IMR-90 (cell line): Measurements from ENCODE around the gene NCAPD3. TPM values are rescaled to one million over a fixed set of nuclear protein-coding genes. Genes with fewer than 3 reads are reported as not detected.
A peak's percentile ranks its signal among the peaks of the same experiment; 100 is the strongest.

ENCODE experiments used
- ATAC-seq: fragments of 200-7000 bp; cut with Tn5 transposase; 2 replicates; pipeline ENCODE4 v1.9.1; 2020; ENCODE audit warnings: low read depth, mild to moderate bottlenecking, moderate library complexity
- BruUV-seq: library from RNA; stranded (reverse); fragments of 400-500 nt; replicated peaks from 2 replicates; lab custom pipeline; 2021; lab: Mats Ljungman, UMichigan
- CTCF ChIA-PET: fragments of 300-600 bp; formaldehyde crosslinking; extraction: SDS; loops from one replicate; lab custom pipeline; 2021; ENCODE audit warnings: antibody characterized with exemption; lab: Yijun Ruan, JAX
- POLR2A ChIA-PET: fragments of 300-600 bp; sonication (Branson Sonifier 250); formaldehyde crosslinking; loops from one replicate; lab custom pipeline; 2022; ENCODE audit warnings: antibody characterized with exemption; ENCODE audit not compliant: unreplicated experiment; lab: Charles Lee
- DNase-seq: peaks from one replicate; pipeline ENCODE4 v3.0.0; 2013
- H2AFZ ChIP-seq: replicated peaks from 2 replicates; pipeline ENCODE3; 2013; ENCODE audit warnings: low read length, mild to moderate bottlenecking; ENCODE audit not compliant: poor library complexity
- H2AK5ac ChIP-seq: 2 replicates; pipeline ENCODE4 v1.6.1; 2013; ENCODE audit warnings: low read depth, low read length, inconsistent platforms
- H2AK9ac ChIP-seq: replicated peaks from 2 replicates; pipeline ENCODE3; 2013; ENCODE audit warnings: mild to moderate bottlenecking, low read depth, low read length, moderate library complexity; ENCODE audit not compliant: poor library complexity
- H2BK120ac ChIP-seq: 2 replicates; pipeline ENCODE4 v1.6.1; 2013; ENCODE audit warnings: low read depth, low read length, inconsistent platforms
- H2BK15ac ChIP-seq: 3 replicates; pipeline ENCODE4 v1.6.1; 2013; ENCODE audit warnings: low read depth, low read length, inconsistent platforms
- H2BK20ac ChIP-seq: 2 replicates; pipeline ENCODE4 v1.6.1; 2013; ENCODE audit warnings: low read depth, mild to moderate bottlenecking, inconsistent platforms, low read length, moderate library complexity
- H2BK5ac ChIP-seq: 2 replicates; pipeline ENCODE4 v1.6.1; 2013; ENCODE audit warnings: mild to moderate bottlenecking, low read depth, low read length, inconsistent platforms; ENCODE audit not compliant: poor library complexity, severe bottlenecking
- H3K14ac ChIP-seq: replicated peaks from 2 replicates; pipeline ENCODE4 v1.6.1; 2013; ENCODE audit warnings: low read depth, low read length, inconsistent platforms
- H3K18ac ChIP-seq: 2 replicates; pipeline ENCODE4 v1.6.1; 2013; ENCODE audit warnings: low read depth, low read length, control low read depth
- H3K23ac ChIP-seq: 2 replicates; pipeline ENCODE4 v1.6.1; 2013; ENCODE audit warnings: low read depth, low read length, inconsistent platforms
- H3K27ac ChIP-seq: 2 replicates; pipeline ENCODE4 v1.5.1; 2013; ENCODE audit warnings: mild to moderate bottlenecking, control low read depth, low read length; ENCODE audit not compliant: insufficient read depth
- H3K27me3 ChIP-seq: 2 replicates; pipeline ENCODE4 v1.6.1; 2013; ENCODE audit warnings: low read length; ENCODE audit not compliant: control insufficient read depth, insufficient read depth
- H3K36me3 ChIP-seq: 2 replicates; pipeline ENCODE4 v1.6.1; 2013; ENCODE audit warnings: low read length, mixed read lengths; ENCODE audit not compliant: control insufficient read depth, insufficient read depth
- H3K4ac ChIP-seq: 2 replicates; pipeline ENCODE4 v1.6.1; 2013; ENCODE audit warnings: low read depth, low read length, inconsistent platforms
- H3K4me1 ChIP-seq: 2 replicates; pipeline ENCODE4 v1.6.1; 2013; ENCODE audit warnings: low read length, mixed read lengths; ENCODE audit not compliant: control insufficient read depth, insufficient read depth
- H3K4me2 ChIP-seq: 2 replicates; pipeline ENCODE4 v1.6.1; 2013; ENCODE audit warnings: low read depth, mild to moderate bottlenecking, control low read depth, low read length, moderate library complexity
- H3K4me3 ChIP-seq: 2 replicates; pipeline ENCODE4 v1.5.1; 2013; ENCODE audit warnings: low read depth, mild to moderate bottlenecking, control low read depth, low read length, moderate library complexity; ENCODE audit not compliant: insufficient read depth
- H3K56ac ChIP-seq: 2 replicates; pipeline ENCODE4 v1.6.1; 2013; ENCODE audit warnings: low read length, inconsistent platforms; ENCODE audit not compliant: insufficient read depth; ENCODE audit errors: extremely low read depth
- H3K79me1 ChIP-seq, 2 experiments: 2 replicates each; pipeline ENCODE4 v1.6.1; 2013; ENCODE audit warnings: low read length in 2 of 2, inconsistent platforms in 1 of 2, low read depth in 1 of 2
- H3K9ac ChIP-seq: 2 replicates; pipeline ENCODE4 v1.6.1; 2013; ENCODE audit warnings: low read depth, low read length, control low read depth
- H3K9me1 ChIP-seq: 2 replicates; pipeline ENCODE4 v1.6.1; 2013; ENCODE audit warnings: low read length, inconsistent platforms; ENCODE audit not compliant: insufficient read depth
- H3K9me3 ChIP-seq: 2 replicates; pipeline ENCODE4 v1.6.1; 2013; ENCODE audit warnings: low read length; ENCODE audit not compliant: control insufficient read depth, insufficient read depth
- H4K20me1 ChIP-seq: 2 replicates; pipeline ENCODE4 v1.6.1; 2013; ENCODE audit warnings: low read length, inconsistent platforms; ENCODE audit not compliant: insufficient read depth
- H4K5ac ChIP-seq: 2 replicates; pipeline ENCODE4 v1.6.1; 2013; ENCODE audit warnings: mild to moderate bottlenecking, low read depth, low read length, control low read depth
- H4K8ac ChIP-seq, 2 experiments: 2 replicates each; pipeline ENCODE4 v1.6.1; 2013; ENCODE audit warnings: low read depth in 2 of 2, low read length in 2 of 2, control low read depth in 1 of 2, inconsistent platforms in 1 of 2
- H4K91ac ChIP-seq: 2 replicates; pipeline ENCODE4 v1.6.1; 2013; ENCODE audit warnings: low read depth, low read length, inconsistent platforms; ENCODE audit not compliant: insufficient read depth
- FOS ChIP-seq: fragments of 150-350 bp; IDR thresholded peaks from 2 replicates; pipeline ENCODE4 v1.6.1; 2016; ENCODE audit warnings: low read depth, low read length
- MAZ ChIP-seq: IDR thresholded peaks from 2 replicates; pipeline ENCODE4 v1.6.1; 2012; ENCODE audit warnings: low read depth, mild to moderate bottlenecking, low read length, improper control_type of control experiment, moderate library complexity, borderline replicate concordance
- NFE2L2 ChIP-seq: fragments of 150-350 bp; IDR thresholded peaks from 2 replicates; pipeline ENCODE4 v1.6.1; 2016; ENCODE audit warnings: low read depth, mild to moderate bottlenecking, low read length
- POLR2A ChIP-seq: IDR thresholded peaks from 2 replicates; pipeline ENCODE4 v1.6.1; 2012; ENCODE audit warnings: mild to moderate bottlenecking, low read depth, low read length
- RFX5 ChIP-seq: IDR thresholded peaks from 2 replicates; pipeline ENCODE4 v1.8.0; 2012; ENCODE audit warnings: low read depth, mild to moderate bottlenecking, low read length, moderate library complexity
- WGBS, 2 experiments: methylation state at CpG; one replicate each; pipeline versions ENCODE4 v1.1.5 to v1.1.7; 2013; ENCODE audit warnings: missing lambda C conversion rate in 2 of 2; ENCODE audit not compliant: insufficient read length in 1 of 2; ENCODE audit errors: extremely low coverage in 2 of 2; 5-methylcytosine and 5-hydroxymethylcytosine counted together
- dilution Hi-C: fragments of 300-500 bp; cut with HindIII; formaldehyde crosslinking; loops from one replicate; pipeline ENCODE4 v1.14.3; 2018; ENCODE audit warnings: low sequenced_read_pairs; ENCODE audit not compliant: unreplicated experiment
- in situ Hi-C: fragments of 300-500 bp; cut with MboI; formaldehyde crosslinking; loops from 3 replicates; pipeline ENCODE4 v1.14.3; 2019; ENCODE audit warnings: low sequenced_read_pairs, inconsistent platforms, mixed read lengths
- intact Hi-C: fragments of 100-400 bp; cut with micrococcal nuclease; formaldehyde crosslinking; loops from 2 replicates; pipeline ENCODE4 v1.10.0; 2022
- polyA plus RNA-seq, 3 experiments: library from polyadenylated mRNA; depleted of rRNA; stranded (reverse); fragments of >200 nt; gene quantifications; 2 replicates each; pipeline ENCODE4 v1.2.3, GENCODE V29; 2012; ENCODE audit warnings: low replicate concordance in 1 of 3
- total RNA-seq: library from RNA; depleted of rRNA; stranded (reverse); fragments of >200 nt; gene quantifications from 2 replicates; pipeline ENCODE4 v1.2.3, GENCODE V29; 2012

The NCAPD3 gene
- total and polyA plus RNA-seq, 2 of the 4 experiments (the other 2 are of a cell fraction) = 18.0 to 19.2 TPM

- H3K4me3 ChIP-seq = no peak overlapping the region
- no peak overlapping the region for H2AK9ac ChIP-seq
- peak overlapping the region; percentile 62; the same call in 1 of the 2 replicates for H3K4me2 ChIP-seq
- no peak overlapping the region for H3K9ac ChIP-seq
- no TSS peak for BruUV-seq
- no peak overlapping the region for H2BK120ac ChIP-seq
- no peak; the same call in 1 of the 2 replicates for ATAC-seq
- H3K4ac ChIP-seq = no peak overlapping the region
- peaks cover 3% of the 10 kb centered on the region; the same call in 1 of the 2 replicates for H4K20me1 ChIP-seq
- no peak overlapping the region for H4K5ac ChIP-seq
- ChIA-PET POLR2A (no interaction called here), CTCF (interaction anchor here (1.0 to 1.5 kb wide), 2 partner anchors 88 to 89 kb away, joined by 3 to 6 read pairs; no protein-coding TSS in a partner anchor)
- no peaks in the 10 kb centered on the region for H3K27me3 ChIP-seq
- no peaks in the 10 kb centered on the region for H3K9me1 ChIP-seq
- dilution Hi-C loops = no loop called here
- 90% methylated on average over 2 of the region's 12 CpGs; no CpG with 5 or more reads in 1 of the 2 experiments for WGBS, 2 experiments
- no peaks in the 10 kb centered on the region for H3K4me1 ChIP-seq
- TF ChIP-seq MAZ = no peak
- TF ChIP-seq FOS = no peak
- TF ChIP-seq NFE2L2 = no peak
- no peak for TF ChIP-seq POLR2A
- no peak for TF ChIP-seq RFX5
- peaks cover 6% of the 10 kb centered on the region for H3K36me3 ChIP-seq
- H2AK5ac ChIP-seq = no peak overlapping the region
- no peak overlapping the region for H3K27ac ChIP-seq
- peak overlapping the region; percentile 65 for H2AFZ ChIP-seq
- no peak overlapping the region for H2BK20ac ChIP-seq
- H2BK5ac ChIP-seq = no peak overlapping the region
- no peak overlapping the region for H4K91ac ChIP-seq
- intact Hi-C loops = loop anchor here (1.0 kb wide), 2 partner anchors 89 to 212 kb away; no protein-coding TSS in a partner anchor
- no peaks in the 10 kb centered on the region for H3K9me3 ChIP-seq
- H2BK15ac ChIP-seq = no peak overlapping the region
- H3K18ac ChIP-seq = no peak overlapping the region
- H3K14ac ChIP-seq = no peak overlapping the region
- H3K79me1 ChIP-seq = peaks cover 3 to 14% of the 10 kb centered on the region in 2 experiments; a peak in 3 of 4 replicates
- no peak overlapping the region for H3K23ac ChIP-seq
- H3K56ac ChIP-seq = no peak overlapping the region
- DNase-seq = no peak
- in situ Hi-C loops = no loop called here
- peak overlapping the region in 1 of 2 experiments; percentile 58; a peak in 1 of 4 replicates for H4K8ac ChIP-seq
Measured at GRCh38 chr11:134139303-134139872, 84.4 kb downstream of the NCAPD3 start.
